GM13976 (cell line): ENCODE data around the gene NR5A1.

Experiments
- DNase-seq: peaks from one replicate; pipeline ENCODE4 v3.0.0; 2012; ENCODE audit warnings: low spot score
- in situ Hi-C: fragments of 300-500 bp; cut with MboI; formaldehyde crosslinking; loops from one replicate; pipeline ENCODE4 v1.12.0; 2022; ENCODE audit warnings: low sequenced_read_pairs, mixed read lengths, inconsistent platforms; ENCODE audit not compliant: unreplicated experiment
- TF ChIP-seq, protein P1 (sequence below): IDR thresholded peaks from 2 replicates; pipeline ENCODE4 v1.5.1; 2012; ENCODE audit warnings: borderline replicate concordance, mild to moderate bottlenecking; ENCODE audit not compliant: insufficient read depth; ENCODE audit errors: extremely low read depth, missing control alignments, control extremely low read depth

Gene NR5A1

DNA sequence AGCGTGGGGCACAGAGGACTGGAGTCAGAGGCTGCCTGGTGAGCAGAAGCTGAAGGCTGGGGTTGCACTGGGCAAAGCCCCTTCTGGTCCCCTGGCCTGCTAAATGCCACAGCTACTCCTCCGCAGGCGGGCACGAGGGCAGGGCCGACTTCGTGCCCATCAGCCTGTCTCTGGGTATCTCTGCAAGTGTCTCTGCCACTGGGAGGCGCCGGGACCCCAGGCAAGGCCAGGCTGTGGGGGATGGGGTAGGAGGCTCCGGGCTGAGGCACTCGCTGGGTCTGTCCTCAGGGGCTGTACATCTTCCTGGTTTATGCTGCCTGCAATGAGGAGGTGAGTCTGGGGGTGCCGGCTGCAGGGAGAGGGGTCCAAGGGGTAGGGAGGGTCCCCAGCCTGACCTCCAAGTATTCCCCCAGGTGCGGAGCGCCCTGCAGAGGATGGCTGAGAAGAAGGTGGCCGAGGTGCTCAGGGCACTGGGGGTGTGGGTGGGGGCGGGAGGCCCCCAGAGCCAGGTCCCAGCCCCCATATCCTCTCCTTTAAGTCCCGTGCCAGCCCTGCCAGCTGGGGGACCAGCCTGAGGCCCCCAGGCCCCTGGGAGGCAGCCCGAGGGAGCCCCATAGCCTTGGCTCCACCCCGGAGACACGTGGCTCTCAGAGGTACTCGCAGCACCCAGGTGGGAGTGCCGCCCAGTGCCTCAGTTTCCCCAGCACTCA lies 31.9 kb downstream of the NR5A1 start:
- in situ Hi-C loops: no loop called here
- TF ChIP-seq, protein P1, sequence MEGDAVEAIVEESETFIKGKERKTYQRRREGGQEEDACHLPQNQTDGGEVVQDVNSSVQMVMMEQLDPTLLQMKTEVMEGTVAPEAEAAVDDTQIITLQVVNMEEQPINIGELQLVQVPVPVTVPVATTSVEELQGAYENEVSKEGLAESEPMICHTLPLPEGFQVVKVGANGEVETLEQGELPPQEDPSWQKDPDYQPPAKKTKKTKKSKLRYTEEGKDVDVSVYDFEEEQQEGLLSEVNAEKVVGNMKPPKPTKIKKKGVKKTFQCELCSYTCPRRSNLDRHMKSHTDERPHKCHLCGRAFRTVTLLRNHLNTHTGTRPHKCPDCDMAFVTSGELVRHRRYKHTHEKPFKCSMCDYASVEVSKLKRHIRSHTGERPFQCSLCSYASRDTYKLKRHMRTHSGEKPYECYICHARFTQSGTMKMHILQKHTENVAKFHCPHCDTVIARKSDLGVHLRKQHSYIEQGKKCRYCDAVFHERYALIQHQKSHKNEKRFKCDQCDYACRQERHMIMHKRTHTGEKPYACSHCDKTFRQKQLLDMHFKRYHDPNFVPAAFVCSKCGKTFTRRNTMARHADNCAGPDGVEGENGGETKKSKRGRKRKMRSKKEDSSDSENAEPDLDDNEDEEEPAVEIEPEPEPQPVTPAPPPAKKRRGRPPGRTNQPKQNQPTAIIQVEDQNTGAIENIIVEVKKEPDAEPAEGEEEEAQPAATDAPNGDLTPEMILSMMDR: no peak
- DNase-seq: no peak

DNA sequence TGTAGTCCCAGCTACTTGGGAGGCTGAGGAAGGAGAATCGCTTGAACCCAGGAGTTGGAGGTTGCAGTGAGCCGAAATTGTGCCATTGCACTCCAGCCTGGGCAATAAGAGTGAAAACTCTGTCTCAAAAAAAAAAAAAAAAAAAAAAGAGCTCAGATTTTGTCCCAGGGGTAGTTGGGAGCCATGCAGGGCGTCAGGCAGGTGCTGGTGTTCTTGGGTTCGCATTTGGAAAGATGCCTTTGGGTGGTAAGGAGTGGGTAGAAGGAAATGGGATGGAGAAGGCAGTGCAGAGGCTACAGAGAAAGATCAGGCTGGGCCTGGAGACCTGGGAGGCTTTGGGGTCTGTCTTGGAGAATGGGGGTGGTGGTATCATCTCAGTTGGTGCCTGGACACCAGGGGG lies 33.0 kb downstream of the NR5A1 start:
- in situ Hi-C loops: no loop called here
- DNase-seq: no peak
- TF ChIP-seq, protein P1: no peak

DNA sequence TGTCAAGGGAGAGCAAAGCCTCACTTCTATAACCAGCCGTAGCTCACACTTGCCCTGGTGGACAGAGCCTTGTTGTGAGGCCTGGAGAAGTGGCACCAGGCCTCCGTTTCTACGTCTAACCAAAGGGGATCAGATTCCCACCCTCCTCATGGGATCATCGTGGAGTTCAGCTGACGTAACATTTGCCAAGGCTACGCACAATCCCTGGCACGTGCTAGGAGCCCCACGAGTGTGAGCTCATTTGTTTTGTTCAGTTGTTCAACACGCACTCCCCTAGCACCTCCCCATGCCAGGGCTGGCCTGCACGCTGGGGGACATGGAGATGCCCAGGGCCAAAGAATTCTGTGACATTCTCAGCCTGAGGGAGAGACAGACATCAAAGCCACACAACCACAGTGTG lies 33.9 kb downstream of the NR5A1 start:
- TF ChIP-seq, protein P1: no peak
- in situ Hi-C loops: no loop called here
- DNase-seq: no peak

DNA sequence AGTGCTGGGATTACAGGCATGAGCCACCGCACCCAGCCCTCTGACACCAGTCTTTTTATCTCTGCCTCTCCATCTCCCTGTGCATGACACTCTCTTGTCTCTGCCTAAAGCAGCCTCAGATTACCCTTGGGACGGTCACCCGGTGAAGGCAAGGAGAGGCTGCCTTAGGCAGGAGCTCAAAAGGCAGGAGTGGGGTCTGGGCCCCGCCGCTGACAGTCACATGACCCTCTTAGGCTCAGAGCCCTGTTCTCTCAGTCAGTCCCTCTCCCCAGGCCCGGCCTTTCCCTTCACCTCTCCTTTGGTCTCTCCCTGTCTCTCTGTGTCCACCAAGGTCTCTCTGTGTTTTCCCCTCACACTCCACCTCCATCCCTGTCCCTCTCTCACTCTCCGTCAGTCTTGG lies 34.4 kb downstream of the NR5A1 start:
- TF ChIP-seq, protein P1: no peak
- DNase-seq: no peak
- in situ Hi-C loops: no loop called here

DNA sequence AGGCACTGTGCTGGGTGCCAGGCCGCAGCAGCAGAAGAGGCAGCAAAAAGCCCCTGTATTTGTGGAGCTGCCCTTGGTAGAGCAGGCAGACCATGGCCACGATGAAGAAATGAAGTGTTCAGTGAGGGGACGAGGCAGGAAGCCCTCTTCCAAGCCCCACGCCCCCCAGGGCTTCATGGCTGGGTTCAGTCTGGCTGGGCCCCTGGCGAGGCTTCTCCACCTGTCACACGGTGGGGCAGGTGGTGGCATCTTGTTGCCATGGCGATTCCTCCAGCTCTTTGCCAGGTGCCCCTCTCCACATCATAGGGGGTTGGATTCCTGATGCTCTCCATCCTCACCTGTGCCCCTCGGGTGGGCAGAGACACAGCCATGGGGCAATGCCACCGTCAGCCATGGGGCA lies 35.4 kb downstream of the NR5A1 start:
- TF ChIP-seq, protein P1: no peak
- in situ Hi-C loops: no loop called here
- no peak for DNase-seq

DNA sequence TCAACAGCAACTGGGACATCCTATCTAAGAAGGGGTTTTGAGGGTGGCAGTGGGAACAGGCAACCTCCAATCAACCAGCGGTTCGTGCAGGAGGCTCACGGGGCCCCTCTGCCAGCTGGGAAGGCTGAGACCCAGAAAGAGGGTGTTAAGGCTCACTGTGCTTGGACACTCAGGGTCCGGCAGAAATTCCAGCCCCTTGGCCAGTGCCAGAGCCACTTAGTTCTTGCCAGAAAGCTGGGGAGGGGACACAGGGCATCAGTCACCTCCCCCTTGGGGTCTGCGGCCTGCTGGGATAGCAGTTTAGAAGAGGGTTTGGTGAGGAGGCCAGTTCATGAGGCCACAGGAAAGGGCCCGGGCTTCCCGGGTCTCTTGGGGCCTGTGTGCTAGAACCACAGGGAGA lies 36.5 kb downstream of the NR5A1 start:
- in situ Hi-C loops: no loop called here
- no peak for DNase-seq
- TF ChIP-seq, protein P1: no peak
